ENCODE data around the gene LMLN. TPM values are rescaled to one million over a fixed set of nuclear protein-coding genes. Genes with fewer than 3 reads are reported as not detected.

Gene LMLN
- 10.0 and 11.5 TPM in 2 replicates for total RNA-seq

GRCh38 chr3:197959891-197960693 is at the start of gene LMLN:
TSS of gene LMLN (plus strand) at chr3:197960217. CDS start at chr3:197960246, 29 bp downstream.

GRCh38 chr3:197949778-197950676 is 10.0 kb upstream of the LMLN start, which contains the start of gene RPL35A:
TSS of gene RPL35A (plus strand) at chr3:197950190. CDS start at chr3:197950968, 778 bp downstream.

Other genes with a start within 250 kb of the LMLN start
- gene RUBCN, start 223.3 kb upstream of the LMLN start, total RNA-seq = 13.1 and 13.4 TPM in 2 replicates
- gene FYTTD1, start 210.3 kb upstream of the LMLN start, total RNA-seq = 48.5 and 53.5 TPM in 2 replicates
- gene LRCH3, start 169.0 kb upstream of the LMLN start, total RNA-seq = 40.2 and 58.2 TPM in 2 replicates
- gene RPL35A, start 10.0 kb upstream of the LMLN start, total RNA-seq = 470 and 531 TPM in 2 replicates